ENCODE measurements around the gene FBXL5.

- TF ChIP-seq, protein P1, sequence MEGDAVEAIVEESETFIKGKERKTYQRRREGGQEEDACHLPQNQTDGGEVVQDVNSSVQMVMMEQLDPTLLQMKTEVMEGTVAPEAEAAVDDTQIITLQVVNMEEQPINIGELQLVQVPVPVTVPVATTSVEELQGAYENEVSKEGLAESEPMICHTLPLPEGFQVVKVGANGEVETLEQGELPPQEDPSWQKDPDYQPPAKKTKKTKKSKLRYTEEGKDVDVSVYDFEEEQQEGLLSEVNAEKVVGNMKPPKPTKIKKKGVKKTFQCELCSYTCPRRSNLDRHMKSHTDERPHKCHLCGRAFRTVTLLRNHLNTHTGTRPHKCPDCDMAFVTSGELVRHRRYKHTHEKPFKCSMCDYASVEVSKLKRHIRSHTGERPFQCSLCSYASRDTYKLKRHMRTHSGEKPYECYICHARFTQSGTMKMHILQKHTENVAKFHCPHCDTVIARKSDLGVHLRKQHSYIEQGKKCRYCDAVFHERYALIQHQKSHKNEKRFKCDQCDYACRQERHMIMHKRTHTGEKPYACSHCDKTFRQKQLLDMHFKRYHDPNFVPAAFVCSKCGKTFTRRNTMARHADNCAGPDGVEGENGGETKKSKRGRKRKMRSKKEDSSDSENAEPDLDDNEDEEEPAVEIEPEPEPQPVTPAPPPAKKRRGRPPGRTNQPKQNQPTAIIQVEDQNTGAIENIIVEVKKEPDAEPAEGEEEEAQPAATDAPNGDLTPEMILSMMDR (IDR thresholded peaks at IDR 0.05): no peak
- no peak for TF ChIP-seq POLR2A (IDR thresholded peaks at IDR 0.05)
These were observed 27.3 kb upstream of the FBXL5 start for GRCh38 chr4:15682242-15683142.
